ENCODE results near the gene ELK3. TPM values are rescaled to one million over a fixed set of nuclear protein-coding genes. Genes with fewer than 3 reads are reported as not detected.

ELK3 gene
- total RNA-seq, 1 donor from 2014 or later, result 41.2 TPM

GRCh38 chr12:96297504-96297903, 103.3 kb downstream of the ELK3 start:
- intact Hi-C loops (cut with DNase I), result no loop called here
- H3K36me3 ChIP-seq, result peaks cover 45% of the 10 kb centered on the region
- no peak overlapping the region for H3K4me3 ChIP-seq
- no peak for DNase-seq
- TF ChIP-seq CTCF (IDR thresholded peaks at IDR 0.05), result no peak
- H3K4me1 ChIP-seq, result no peaks in the 10 kb centered on the region
- no peaks in the 10 kb centered on the region for H3K27me3 ChIP-seq
- H3K9me3 ChIP-seq, result no peaks in the 10 kb centered on the region
- no peak overlapping the region for H3K27ac ChIP-seq
- no peak for ATAC-seq

- Histone ChIP-seq H3K36me3 (peaks cover 42% of the 10 kb centered on the region), H3K9me3 (no peaks in the 10 kb centered on the region), H3K27ac (no peak overlapping the region), H3K4me3 (no peak overlapping the region), H3K27me3 (no peaks in the 10 kb centered on the region), H3K4me1 (no peaks in the 10 kb centered on the region)
- TF ChIP-seq CTCF (IDR thresholded peaks at IDR 0.05), result no peak
- DNase-seq (no peak), ATAC-seq (no peak)
- intact Hi-C loops (cut with DNase I), result no loop called here
Observed at GRCh38 chr12:96300064-96300463, 105.9 kb downstream of the ELK3 start.

- ATAC-seq (no peak), DNase-seq (no peak)
- no peak overlapping the region for H3K27ac ChIP-seq
- H3K4me3 ChIP-seq, result no peak overlapping the region
- intact Hi-C loops (cut with DNase I), result no loop called here
- H3K36me3 ChIP-seq, result peaks cover 29% of the 10 kb centered on the region
- no peaks in the 10 kb centered on the region for H3K9me3 ChIP-seq
- TF ChIP-seq CTCF (IDR thresholded peaks at IDR 0.05), result no peak
- no peaks in the 10 kb centered on the region for H3K4me1 ChIP-seq
- H3K27me3 ChIP-seq, result no peaks in the 10 kb centered on the region
Observed at GRCh38 chr12:96301732-96302131, 107.6 kb downstream of the ELK3 start.

- DNase-seq, result no peak
Observed at GRCh38 chr12:96302687-96303310, 108.6 kb downstream of the ELK3 start.

GRCh38 chr12:96303653-96304052, 109.5 kb downstream of the ELK3 start:
- intact Hi-C loops (cut with DNase I), result no loop called here

More at GRCh38 chr12:96302687-96303310, 108.6 kb downstream of the ELK3 start:
- intact Hi-C loops (cut with DNase I), result no loop called here
- H3K4me3 ChIP-seq, result no peak overlapping the region
- no peak for ATAC-seq
- H3K27me3 ChIP-seq, result no peaks in the 10 kb centered on the region
- no peaks in the 10 kb centered on the region for H3K9me3 ChIP-seq
- no peak overlapping the region for H3K27ac ChIP-seq
- H3K4me1 ChIP-seq, result no peaks in the 10 kb centered on the region
- TF ChIP-seq CTCF (IDR thresholded peaks at IDR 0.05), result no peak
- peaks cover 20% of the 10 kb centered on the region for H3K36me3 ChIP-seq

More at GRCh38 chr12:96303653-96304052, 109.5 kb downstream of the ELK3 start:
- H3K9me3 ChIP-seq, result no peaks in the 10 kb centered on the region
- DNase-seq (no peak), ATAC-seq (no peak)
- peaks cover 12% of the 10 kb centered on the region for H3K36me3 ChIP-seq
- H3K4me3 ChIP-seq, result no peak overlapping the region
- no peaks in the 10 kb centered on the region for H3K4me1 ChIP-seq
- H3K27me3 ChIP-seq, result no peaks in the 10 kb centered on the region
- no peak for TF ChIP-seq CTCF (IDR thresholded peaks at IDR 0.05)
- no peak overlapping the region for H3K27ac ChIP-seq
